CD14-positive monocyte (primary cell): ENCODE data around the gene PPFIA1. TPM values are rescaled to one million over a fixed set of nuclear protein-coding genes. Genes with fewer than 3 reads are reported as not detected.

Experiments used
- DNase-seq, 3 donors: peaks; one replicate each; pipeline ENCODE4 v3.0.0-alpha.2; 2011 to 2022
- H2AFZ ChIP-seq: 2 replicates; pipeline ENCODE4 v1.6.0; 2012; ENCODE audit warnings: mild to moderate bottlenecking, low read depth, low read length, inconsistent platforms; ENCODE audit not compliant: insufficient read depth, poor library complexity, severe bottlenecking
- H3K27ac ChIP-seq, 2 donors: 1 replicate in 1 of 2; 2 replicates in 1 of 2; pipeline ENCODE4 v1.5.1; 2012 to 2013; ENCODE audit warnings: low read length in 2 of 2, control low read depth in 1 of 2, inconsistent platforms in 1 of 2, low read depth in 1 of 2, mild to moderate bottlenecking in 1 of 2
- H3K27me3 ChIP-seq, 2 donors: one replicate each; pipeline versions ENCODE4 v1.6.0 to v1.6.1; 2011 to 2013; ENCODE audit warnings: low read length in 2 of 2; ENCODE audit not compliant: control insufficient read depth in 2 of 2, insufficient read depth in 2 of 2
- H3K36me3 ChIP-seq, 2 donors: replicated peaks in 1 of 2; 1 replicate in 1 of 2; 2 replicates in 1 of 2; pipeline versions ENCODE4 v1.5.1 to v1.6.1; 2012 to 2013; ENCODE audit warnings: low read length in 2 of 2, control low read depth in 1 of 2, inconsistent platforms in 1 of 2, mild to moderate bottlenecking in 1 of 2; ENCODE audit not compliant: insufficient read depth in 2 of 2, control insufficient read depth in 1 of 2
- H3K4me1 ChIP-seq, 2 donors: 1 replicate in 1 of 2; 2 replicates in 1 of 2; pipeline versions ENCODE4 v1.5.1 to v1.6.1; 2012 to 2013; ENCODE audit warnings: low read length in 2 of 2, control low read depth in 1 of 2, inconsistent platforms in 1 of 2, mild to moderate bottlenecking in 1 of 2, moderate library complexity in 1 of 2; ENCODE audit not compliant: insufficient read depth in 2 of 2, control insufficient read depth in 1 of 2
- H3K4me2 ChIP-seq: replicated peaks from 2 replicates; pipeline ENCODE3; 2012; ENCODE audit warnings: low read length, moderate library complexity, mild to moderate bottlenecking; ENCODE audit not compliant: poor library complexity, severe bottlenecking; ENCODE audit errors: extremely low read depth
- H3K4me3 ChIP-seq, 3 experiments: fragments of 200-600 bp in 1 of 3; sonication (generic) in 1 of 3; replicated peaks in 1 of 3; 1 replicate in 2 of 3; 2 replicates in 1 of 3; pipeline ENCODE4 v1.5.1; 2011 to 2013; ENCODE audit warnings: low read length in 3 of 3, mild to moderate bottlenecking in 3 of 3, control low read depth in 2 of 3, low read depth in 2 of 3, inconsistent platforms in 1 of 3, moderate library complexity in 1 of 3
- H3K79me2 ChIP-seq: 2 replicates; pipeline ENCODE4 v1.6.0; 2012; ENCODE audit warnings: mild to moderate bottlenecking, control low read depth, inconsistent platforms, low read length, moderate library complexity; ENCODE audit not compliant: insufficient read depth
- H3K9ac ChIP-seq: 2 replicates; pipeline ENCODE4 v1.6.0; 2017; ENCODE audit warnings: low read length, mild to moderate bottlenecking; ENCODE audit not compliant: insufficient read depth, poor library complexity, severe bottlenecking
- H3K9me3 ChIP-seq, 2 donors: replicated peaks in 1 of 2; 1 replicate in 1 of 2; 2 replicates in 1 of 2; pipeline versions ENCODE4 v1.5.1 to v1.6.1; 2012 to 2013; ENCODE audit warnings: low read length in 2 of 2, control low read depth in 1 of 2; ENCODE audit not compliant: control insufficient read depth in 1 of 2, insufficient read depth in 1 of 2
- H4K20me1 ChIP-seq: 2 replicates; pipeline ENCODE4 v1.6.0; 2012; ENCODE audit warnings: mild to moderate bottlenecking, low read length, control low read depth, moderate library complexity; ENCODE audit not compliant: insufficient read depth
- H3K27ac Mint-ChIP-seq, 7 donors: one replicate each; pipeline ENCODE4 v1.8.0; 2020; ENCODE audit warnings: mild to moderate bottlenecking in 7 of 7, mixed read lengths in 7 of 7, moderate library complexity in 6 of 7, inconsistent platforms in 2 of 7
- H3K27me3 Mint-ChIP-seq, 3 donors: one replicate each; pipeline ENCODE4 v1.8.0; 2021 to 2022; ENCODE audit warnings: low read depth in 3 of 3, mild to moderate bottlenecking in 3 of 3, mixed read lengths in 3 of 3, moderate library complexity in 3 of 3, inconsistent platforms in 1 of 3
- H3K36me3 Mint-ChIP-seq, 2 donors: one replicate each; pipeline ENCODE4 v1.8.0; 2020; ENCODE audit warnings: mixed read lengths in 2 of 2, inconsistent platforms in 1 of 2, mild to moderate bottlenecking in 1 of 2
- H3K4me1 Mint-ChIP-seq: one replicate; pipeline ENCODE4 v1.8.0; 2020; ENCODE audit warnings: mild to moderate bottlenecking, mixed read lengths
- H3K4me3 Mint-ChIP-seq, 2 donors: one replicate each; pipeline ENCODE4 v1.8.0; 2020; ENCODE audit warnings: mild to moderate bottlenecking in 2 of 2, mixed read lengths in 2 of 2, moderate library complexity in 1 of 2
- H3K9me3 Mint-ChIP-seq, 7 donors: one replicate each; pipeline ENCODE4 v1.8.0; 2020 to 2022; ENCODE audit warnings: mixed read lengths in 7 of 7, mild to moderate bottlenecking in 6 of 7, moderate library complexity in 6 of 7, inconsistent platforms in 2 of 7
- WGBS: methylation state at CpG from one replicate; pipeline ENCODE4 v1.1.5; 2013; ENCODE audit warnings: missing lambda C conversion rate; ENCODE audit not compliant: insufficient coverage; 5-methylcytosine and 5-hydroxymethylcytosine counted together
- intact Hi-C, 2 donors: fragments of 100-400 bp; cut with micrococcal nuclease; formaldehyde crosslinking; loops; one replicate each; pipeline versions ENCODE4 v1.15.0 to v1.15.1; 2023
- polyA plus RNA-seq, 3 donors: library from polyadenylated mRNA; depleted of rRNA in 1 of 3; unstranded in 2 of 3; stranded (reverse) in 1 of 3; fragments of 300-500 nt in 2 of 3; fragments of >200 nt in 1 of 3; fragmentation: Illumina TruSeq in 2 of 3; gene quantifications; 1 replicate in 2 of 3; 2 replicates in 1 of 3; pipeline ENCODE4 v1.2.3, GENCODE V29; 2012 to 2021
- TF ChIP-seq, protein P1 (sequence below): fragments of 200-600 bp; IDR thresholded peaks from one replicate; pipeline ENCODE4 v1.8.0; 2022; ENCODE audit warnings: antibody characterized with exemption, mild to moderate bottlenecking

PPFIA1 gene
- polyA plus RNA-seq, 3 donors: 7.5 to 65.7 (median 15.5) TPM

DNA sequence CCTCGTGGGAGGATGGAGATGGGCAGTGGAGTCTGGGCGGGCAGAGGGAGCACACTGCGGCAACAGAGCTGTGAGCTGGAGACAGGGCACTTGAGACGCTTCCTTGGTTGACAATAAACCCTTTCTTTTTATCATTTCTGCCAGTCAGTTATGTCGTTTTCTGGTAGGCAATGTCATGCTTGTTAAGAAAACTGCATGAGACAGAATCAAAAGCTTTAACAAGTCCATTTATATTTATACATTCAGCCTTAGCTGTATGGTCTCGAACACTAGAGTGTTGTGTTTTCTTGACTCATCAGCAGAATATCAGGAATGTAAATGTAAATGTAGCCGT lies 31.9 kb downstream of the PPFIA1 start:
- Histone ChIP-seq H3K4me3 (no peak overlapping the region), H3K4me2 (no peak overlapping the region), H3K9me3 (no peaks in the 10 kb centered on the region), H3K27me3 (no peaks in the 10 kb centered on the region), H3K4me1 (no peaks in the 10 kb centered on the region), H3K27ac (no peak overlapping the region), H4K20me1 (peaks cover 82% of the 10 kb centered on the region), H3K79me2 (peaks cover 55% of the 10 kb centered on the region), H2AFZ (no peak overlapping the region), H3K36me3 (peaks cover 29 to 94% of the 10 kb centered on the region in 2 donors), H3K9ac (no peak overlapping the region)
- TF ChIP-seq, protein P1, sequence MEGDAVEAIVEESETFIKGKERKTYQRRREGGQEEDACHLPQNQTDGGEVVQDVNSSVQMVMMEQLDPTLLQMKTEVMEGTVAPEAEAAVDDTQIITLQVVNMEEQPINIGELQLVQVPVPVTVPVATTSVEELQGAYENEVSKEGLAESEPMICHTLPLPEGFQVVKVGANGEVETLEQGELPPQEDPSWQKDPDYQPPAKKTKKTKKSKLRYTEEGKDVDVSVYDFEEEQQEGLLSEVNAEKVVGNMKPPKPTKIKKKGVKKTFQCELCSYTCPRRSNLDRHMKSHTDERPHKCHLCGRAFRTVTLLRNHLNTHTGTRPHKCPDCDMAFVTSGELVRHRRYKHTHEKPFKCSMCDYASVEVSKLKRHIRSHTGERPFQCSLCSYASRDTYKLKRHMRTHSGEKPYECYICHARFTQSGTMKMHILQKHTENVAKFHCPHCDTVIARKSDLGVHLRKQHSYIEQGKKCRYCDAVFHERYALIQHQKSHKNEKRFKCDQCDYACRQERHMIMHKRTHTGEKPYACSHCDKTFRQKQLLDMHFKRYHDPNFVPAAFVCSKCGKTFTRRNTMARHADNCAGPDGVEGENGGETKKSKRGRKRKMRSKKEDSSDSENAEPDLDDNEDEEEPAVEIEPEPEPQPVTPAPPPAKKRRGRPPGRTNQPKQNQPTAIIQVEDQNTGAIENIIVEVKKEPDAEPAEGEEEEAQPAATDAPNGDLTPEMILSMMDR: no peak
- no peak overlapping the region for H3K4me3 Mint-ChIP-seq
- WGBS: 67% methylated on average over 1 of the region's 7 CpGs
- no peaks in the 10 kb centered on the region for H3K9me3 Mint-ChIP-seq
- peaks cover 65 to 67% of the 10 kb centered on the region in 2 donors for H3K36me3 Mint-ChIP-seq
- H3K27ac Mint-ChIP-seq: peak overlapping the region in 3 of 7 donors; percentile 4 to 81 (median 50)
- intact Hi-C loops: no loop called here
- DNase-seq: no peak
- peaks cover 0 to 1% (median 0%) of the 10 kb centered on the region in 3 donors for H3K27me3 Mint-ChIP-seq
- H3K4me1 Mint-ChIP-seq: peaks cover 7% of the 10 kb centered on the region

DNA sequence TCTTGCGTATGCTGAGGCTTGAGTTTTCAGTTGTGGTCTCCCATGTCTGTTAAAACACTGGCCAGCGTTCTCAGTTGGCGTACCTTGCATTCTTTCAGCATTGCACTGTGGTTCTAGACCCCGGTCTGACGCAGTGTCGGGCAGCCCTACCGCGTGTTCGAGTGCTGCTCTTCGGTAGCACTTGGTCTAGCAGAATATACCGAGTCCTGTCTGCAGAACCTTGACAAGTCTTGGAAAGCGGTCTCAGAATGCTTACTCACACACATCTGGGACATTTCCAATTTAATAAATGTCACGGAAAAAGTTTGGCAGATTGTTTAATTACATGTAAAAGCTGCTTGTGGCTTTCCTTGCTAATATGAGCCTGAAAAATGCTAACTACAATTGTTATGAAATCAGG lies 32.6 kb downstream of the PPFIA1 start:
- TF ChIP-seq, protein P1: no peak

More for the DNA sequence above, 32.6 kb downstream of the PPFIA1 start:
- WGBS: 62% methylated on average over 11 of the region's 13 CpGs
- Histone ChIP-seq H3K27ac (no peak overlapping the region), H3K4me1 (no peaks in the 10 kb centered on the region), H2AFZ (no peak overlapping the region), H3K9me3 (no peaks in the 10 kb centered on the region), H3K9ac (no peak overlapping the region), H3K4me2 (no peak overlapping the region), H3K27me3 (no peaks in the 10 kb centered on the region), H3K4me3 (no peak overlapping the region), H3K79me2 (peaks cover 54% of the 10 kb centered on the region), H3K36me3 (peaks cover 29 to 94% of the 10 kb centered on the region in 2 donors), H4K20me1 (peaks cover 76% of the 10 kb centered on the region)
- Mint-ChIP-seq H3K27ac (peak overlapping the region in 1 of 7 donors; percentile 55), H3K36me3 (peaks cover 63 to 65% of the 10 kb centered on the region in 2 donors), H3K27me3 (peaks cover 0 to 1% (median 0%) of the 10 kb centered on the region in 3 donors), H3K9me3 (no peaks in the 10 kb centered on the region), H3K4me1 (peaks cover 8% of the 10 kb centered on the region), H3K4me3 (no peak overlapping the region)
- intact Hi-C loops: no loop called here
- no peak for DNase-seq
